Glutamatergic neuron (in vitro differentiated cells): ENCODE measurements around the gene STK36. TPM values are rescaled to one million over a fixed set of nuclear protein-coding genes. Genes with fewer than 3 reads are reported as not detected.

Experiments
- DNase-seq: peaks from one replicate; pipeline ENCODE4 v3.0.0; 2022
- H3K27ac Mint-ChIP-seq: one replicate; pipeline ENCODE4 v1.8.0; 2020; ENCODE audit warnings: mild to moderate bottlenecking, mixed read lengths, inconsistent platforms; ENCODE audit not compliant: unreplicated experiment
- H3K27me3 Mint-ChIP-seq: one replicate; pipeline ENCODE4 v1.8.0; 2020; ENCODE audit warnings: mild to moderate bottlenecking, moderate library complexity, mixed read lengths, inconsistent platforms; ENCODE audit not compliant: unreplicated experiment
- H3K36me3 Mint-ChIP-seq: one replicate; pipeline ENCODE4 v1.8.0; 2020; ENCODE audit warnings: mild to moderate bottlenecking, mixed read lengths, inconsistent platforms; ENCODE audit not compliant: unreplicated experiment
- H3K4me1 Mint-ChIP-seq: one replicate; pipeline ENCODE4 v1.8.0; 2020; ENCODE audit warnings: mild to moderate bottlenecking, low read depth, mixed read lengths, inconsistent platforms; ENCODE audit not compliant: unreplicated experiment
- H3K4me3 Mint-ChIP-seq: one replicate; pipeline ENCODE4 v1.8.0; 2020; ENCODE audit warnings: mild to moderate bottlenecking, mixed read lengths, inconsistent platforms; ENCODE audit not compliant: unreplicated experiment
- H3K9me3 Mint-ChIP-seq: one replicate; pipeline ENCODE4 v1.8.0; 2020; ENCODE audit warnings: mild to moderate bottlenecking, moderate library complexity, mixed read lengths, inconsistent platforms; ENCODE audit not compliant: unreplicated experiment
- CTCF ChIP-seq: fragments of 200-600 bp; sonication (generic); IDR thresholded peaks from one replicate; pipeline ENCODE4 v1.5.0; 2021; ENCODE audit not compliant: partially characterized antibody, unreplicated experiment
- total RNA-seq: library from RNA; stranded (reverse); fragmentation: NEBNext Ultra II Directional; extraction: Animal tissue kit (Norgen Biotek cat#: 25700); gene quantifications from one replicate; pipeline ENCODE4 v1.2.1, GENCODE V29; 2021; ENCODE audit not compliant: unreplicated experiment

STK36 gene
- total RNA-seq, 1 donor from 2014 or later = 101 TPM

DNA sequence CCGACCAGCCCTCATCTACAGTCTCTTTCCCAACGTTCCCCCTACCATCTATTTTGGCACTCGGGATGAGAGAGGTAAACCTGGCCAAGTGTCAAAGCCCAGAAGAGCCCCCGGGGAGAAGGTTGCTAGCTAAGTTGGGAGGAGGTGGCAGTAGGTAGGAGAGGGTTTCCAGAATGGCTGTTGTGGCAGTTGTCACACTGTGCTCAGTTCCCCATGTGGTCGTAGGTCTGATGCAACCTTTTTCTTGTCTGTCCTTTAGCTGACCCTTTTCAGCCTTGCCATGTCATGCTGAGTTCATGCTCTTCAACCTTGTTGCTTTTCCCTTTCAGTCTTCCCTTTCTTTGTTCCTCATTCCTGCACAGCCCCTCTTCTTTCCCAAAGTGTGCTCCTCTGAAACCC lies 73.3 kb downstream of the STK36 start:
- Mint-ChIP-seq H3K36me3 (no peaks in the 10 kb centered on the region), H3K9me3 (no peaks in the 10 kb centered on the region), H3K27me3 (peaks cover 3% of the 10 kb centered on the region), H3K4me1 (no peaks in the 10 kb centered on the region), H3K27ac (no peak overlapping the region), H3K4me3 (no peak overlapping the region)
- no peak for DNase-seq
- TF ChIP-seq CTCF = no peak

- Mint-ChIP-seq H3K36me3 (no peaks in the 10 kb centered on the region), H3K4me3 (no peak overlapping the region), H3K9me3 (no peaks in the 10 kb centered on the region), H3K27ac (no peak overlapping the region), H3K4me1 (no peaks in the 10 kb centered on the region), H3K27me3 (peaks cover 3% of the 10 kb centered on the region)
- DNase-seq = no peak
- TF ChIP-seq CTCF = no peak
Observed at GRCh38 chr2:218745559-218746469, 73.9 kb downstream of the STK36 start.

DNA sequence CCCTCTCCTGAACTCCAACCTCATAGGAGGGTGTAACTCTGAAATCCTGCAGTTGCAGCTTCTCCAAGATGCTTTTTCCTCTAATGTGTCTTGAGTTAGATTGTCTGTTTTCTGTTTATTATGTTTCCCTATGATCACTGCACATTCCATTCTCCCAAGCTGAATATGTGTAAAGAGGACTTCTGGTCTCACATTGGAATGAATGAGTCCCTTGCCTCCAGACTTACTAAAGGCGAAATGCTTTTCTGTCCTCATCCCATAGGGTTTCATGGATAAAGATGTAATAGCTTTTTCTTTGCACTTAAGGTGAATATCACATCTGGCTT lies 74.5 kb downstream of the STK36 start:
- H3K9me3 Mint-ChIP-seq = no peaks in the 10 kb centered on the region
- no peak for DNase-seq
- no peak overlapping the region for H3K27ac Mint-ChIP-seq
- no peak for TF ChIP-seq CTCF
- no peaks in the 10 kb centered on the region for H3K36me3 Mint-ChIP-seq
- no peak overlapping the region for H3K4me3 Mint-ChIP-seq
- H3K27me3 Mint-ChIP-seq = peaks cover 3% of the 10 kb centered on the region
- H3K4me1 Mint-ChIP-seq = no peaks in the 10 kb centered on the region

GRCh38 chr2:218746960-218747359 lies 75.1 kb downstream of the STK36 start:
- TF ChIP-seq CTCF = no peak
- H3K36me3 Mint-ChIP-seq = no peaks in the 10 kb centered on the region
- no peak overlapping the region for H3K27ac Mint-ChIP-seq
- H3K4me1 Mint-ChIP-seq = no peaks in the 10 kb centered on the region
- no peak overlapping the region for H3K4me3 Mint-ChIP-seq
- no peak for DNase-seq
- peaks cover 3% of the 10 kb centered on the region for H3K27me3 Mint-ChIP-seq
- H3K9me3 Mint-ChIP-seq = no peaks in the 10 kb centered on the region

GRCh38 chr2:218748741-218749441 lies 77.0 kb downstream of the STK36 start:
- no peaks in the 10 kb centered on the region for H3K4me1 Mint-ChIP-seq
- no peak overlapping the region for H3K4me3 Mint-ChIP-seq
- no peak for TF ChIP-seq CTCF
- H3K27me3 Mint-ChIP-seq = peaks cover 3% of the 10 kb centered on the region
- H3K9me3 Mint-ChIP-seq = no peaks in the 10 kb centered on the region
- DNase-seq = no peak
- H3K27ac Mint-ChIP-seq = no peak overlapping the region
- H3K36me3 Mint-ChIP-seq = no peaks in the 10 kb centered on the region
